GM19468 (cell line): ENCODE measurements around the gene ALAS1.

Experiments
- ATAC-seq: cut with Tn5 transposase; IDR thresholded peaks from one replicate; pipeline ENCODE4 v1.9.1; 2021; ENCODE audit warnings: mild to moderate bottlenecking, moderate library complexity, moderate number of reproducible peaks; ENCODE audit not compliant: unreplicated experiment; ENCODE audit errors: extremely low read depth

Gene ALAS1

GRCh38 chr3:52218454-52218853, 20.5 kb downstream of the ALAS1 start:
- ATAC-seq = no peak

- ATAC-seq = no peak
These were observed 21.1 kb downstream of the ALAS1 start for GRCh38 chr3:52218937-52219650.

- ATAC-seq = no peak
These were observed 22.5 kb downstream of the ALAS1 start for GRCh38 chr3:52220380-52221026.

- ATAC-seq = no peak
These were observed 23.2 kb downstream of the ALAS1 start for GRCh38 chr3:52221141-52221562.

- ATAC-seq = no peak
These were observed 23.8 kb downstream of the ALAS1 start for GRCh38 chr3:52221563-52222318.

GRCh38 chr3:52222319-52223221, 24.6 kb downstream of the ALAS1 start:
- ATAC-seq = no peak

- no peak for ATAC-seq
These were observed 25.8 kb downstream of the ALAS1 start for GRCh38 chr3:52223449-52224408.

- ATAC-seq = peak; percentile 36
These were observed 27.7 kb downstream of the ALAS1 start, which contains the start of gene TLR9 for GRCh38 chr3:52225452-52226228. TLR9 (minus strand) TSS chr3:52225645; CDS start chr3:52225529, 116 bp downstream.

- ATAC-seq = no peak
These were observed 28.4 kb downstream of the ALAS1 start for GRCh38 chr3:52226229-52226817.

- ATAC-seq = no peak
These were observed 29.2 kb downstream of the ALAS1 start for GRCh38 chr3:52227117-52227516.

- no peak for ATAC-seq
These were observed 29.8 kb downstream of the ALAS1 start for GRCh38 chr3:52227766-52228165.

- ATAC-seq = no peak
These were observed 30.3 kb downstream of the ALAS1 start for GRCh38 chr3:52228266-52228665.

- ATAC-seq = no peak
These were observed 30.9 kb downstream of the ALAS1 start for GRCh38 chr3:52228751-52229291.

GRCh38 chr3:52229656-52230055, 31.7 kb downstream of the ALAS1 start:
- no peak for ATAC-seq

- no peak for ATAC-seq
These were observed 32.5 kb downstream of the ALAS1 start for GRCh38 chr3:52230461-52230860.

- ATAC-seq = no peak
These were observed 33.0 kb downstream of the ALAS1 start for GRCh38 chr3:52230889-52231499.
